NB4 (cell line): ENCODE data around the gene CUX1.

Source experiments
- DNase-seq: peaks from one replicate; pipeline ENCODE4 v3.0.0; 2010; ENCODE audit warnings: low read depth
- H3K4me3 ChIP-seq: one replicate; pipeline ENCODE4 v1.5.1; 2011; ENCODE audit warnings: mild to moderate bottlenecking, low read depth, low read length, moderate library complexity
- CTCF ChIP-seq: IDR thresholded peaks from one replicate; pipeline ENCODE4 v1.5.1; 2012; ENCODE audit warnings: low read depth, low read length
- MAX ChIP-seq: IDR thresholded peaks from 2 replicates; pipeline ENCODE4 v1.6.1; 2011; ENCODE audit warnings: low read depth, low read length
- MYC ChIP-seq: IDR thresholded peaks from 2 replicates; pipeline ENCODE4 v1.6.1; 2011; ENCODE audit warnings: low read depth, low read length
- POLR2A ChIP-seq: IDR thresholded peaks from 2 replicates; pipeline ENCODE4 v1.6.1; 2011; ENCODE audit warnings: mild to moderate bottlenecking; ENCODE audit not compliant: insufficient read length; ENCODE audit errors: extremely low read depth

The CUX1 gene

DNA sequence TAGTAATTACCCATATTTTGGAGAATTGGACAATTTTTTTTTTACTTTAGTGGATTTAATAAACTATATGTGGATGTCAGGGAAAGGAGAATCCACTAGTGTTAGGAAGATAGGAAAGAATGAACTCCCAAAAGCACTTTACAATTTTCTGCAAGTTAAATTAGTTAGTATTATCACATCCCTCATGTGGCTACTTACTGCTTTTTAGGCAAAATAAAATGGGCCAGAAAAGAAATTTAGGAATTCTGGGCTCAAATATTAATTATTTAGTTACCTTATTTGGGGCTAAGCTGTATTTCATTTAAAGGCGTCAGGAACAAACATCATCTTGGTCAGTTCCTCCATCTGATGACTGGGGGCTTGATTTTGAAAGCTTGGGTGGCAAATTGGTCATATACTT lies 4.8 kb upstream of the CUX1 start:
- TF ChIP-seq CTCF (no peak), POLR2A (no peak), MYC (no peak), MAX (no peak)
- DNase-seq = no peak
- H3K4me3 ChIP-seq = no peak overlapping the region

GRCh38 chr7:101813402-101814019 lies 3.9 kb upstream of the CUX1 start:
- DNase-seq = peak; percentile 64
- TF ChIP-seq POLR2A = no peak
- TF ChIP-seq CTCF = no peak
- no peak for TF ChIP-seq MAX
- TF ChIP-seq MYC = no peak
- H3K4me3 ChIP-seq = peak overlapping the region; percentile 30

DNA sequence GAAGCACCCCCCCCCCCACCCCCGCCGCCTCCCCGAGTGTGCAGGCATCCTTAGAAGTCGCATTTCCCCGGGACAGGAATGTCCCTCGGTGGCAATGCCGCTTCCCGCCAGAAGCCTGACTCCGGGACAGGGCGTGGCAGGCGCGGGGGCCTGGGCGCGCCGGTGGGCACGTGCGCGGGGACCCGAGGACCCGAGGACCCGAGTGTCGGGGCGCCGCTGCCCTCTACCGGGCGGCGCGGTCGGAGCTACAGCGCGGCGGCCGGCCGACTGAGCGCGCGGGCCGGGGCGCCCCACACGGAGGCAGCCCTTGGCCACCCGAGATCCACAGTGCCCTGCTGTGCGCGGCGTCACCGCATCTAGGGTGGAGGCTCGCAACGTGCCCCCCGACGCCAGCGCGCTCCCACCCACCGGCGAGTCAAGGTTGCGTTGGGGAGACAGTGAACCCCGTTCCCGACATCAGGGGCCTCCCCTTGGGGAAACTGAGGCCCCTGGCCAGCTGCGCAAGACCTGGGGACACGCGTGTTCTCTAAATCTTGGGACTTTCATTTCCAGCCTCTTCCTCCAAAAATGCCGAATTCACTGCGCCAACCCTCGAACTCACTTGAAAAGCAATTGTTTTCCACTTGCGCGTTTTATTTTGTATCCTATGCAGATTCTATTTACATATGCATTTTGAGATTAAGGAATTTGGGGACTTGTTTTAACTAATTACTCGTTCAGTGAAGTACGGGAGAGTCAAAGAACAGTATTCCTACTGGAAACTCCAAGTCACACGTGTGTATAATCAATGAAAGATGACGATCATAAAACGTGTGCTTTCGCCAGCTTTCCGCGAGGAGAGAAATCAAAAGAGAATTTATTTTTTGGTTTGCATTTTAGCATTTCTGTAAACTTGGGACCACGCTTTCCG lies 3.1 kb upstream of the CUX1 start:
- DNase-seq = peak; percentile 89
- H3K4me3 ChIP-seq = peak overlapping the region; percentile 48
- TF ChIP-seq MYC (peak; percentile 96), POLR2A (peak; percentile 30), CTCF (peak; percentile 16), MAX (peak; percentile 95)

GRCh38 chr7:101814991-101815825 lies 2.2 kb upstream of the CUX1 start:
- TF ChIP-seq MYC (peak; percentile 42), POLR2A (no peak), MAX (0 out of 2 replicates have a peak, but pooled peaks have one; percentile 4), CTCF (peak; percentile 27)
- peak; percentile 78 for DNase-seq
- peak overlapping the region; percentile 48 for H3K4me3 ChIP-seq

DNA sequence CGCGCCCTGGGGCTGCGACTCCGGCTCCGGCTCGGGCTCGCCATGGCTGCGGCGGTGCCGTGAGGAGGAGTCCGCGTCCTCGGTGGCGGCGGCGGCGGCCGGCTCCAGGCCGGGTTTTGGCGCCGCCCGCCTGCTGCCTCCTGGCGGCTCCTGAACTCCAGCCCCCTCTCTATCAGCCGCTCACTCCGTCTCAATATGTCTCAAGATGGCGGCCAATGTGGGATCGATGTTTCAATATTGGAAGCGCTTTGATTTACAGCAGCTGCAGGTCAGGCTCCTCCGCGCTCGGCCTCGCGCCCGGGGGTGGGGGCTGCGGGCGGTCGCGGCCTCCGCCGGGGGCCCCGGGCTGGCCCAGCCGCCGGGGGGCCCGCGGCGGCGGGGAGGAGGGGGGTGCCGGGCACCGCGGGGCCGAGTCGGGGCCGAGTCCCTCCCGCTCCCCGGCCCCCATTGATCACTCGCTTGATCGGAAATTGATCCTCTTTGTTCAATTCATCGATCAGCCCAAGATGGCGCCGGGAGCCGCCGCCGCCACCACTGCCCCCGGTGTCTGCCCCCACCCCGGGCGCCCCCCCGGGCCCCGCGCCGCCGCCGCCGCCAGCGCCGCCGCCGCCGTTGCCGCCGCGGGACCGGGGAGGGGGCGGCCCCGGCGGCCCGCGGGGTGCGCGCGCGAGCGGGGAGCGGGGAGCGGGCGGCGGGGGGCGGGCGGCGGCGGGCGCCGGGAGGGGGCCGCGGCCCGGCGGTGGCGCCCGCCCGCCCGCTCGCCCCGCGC lies 1.4 kb upstream of the CUX1 start:
- peak; percentile 33 for TF ChIP-seq POLR2A
- no peak for TF ChIP-seq MAX
- TF ChIP-seq MYC = peak; percentile 46; the same call in 1 of the 2 replicates
- peak; percentile 21 for TF ChIP-seq CTCF
- DNase-seq = peak; percentile 94
- peak overlapping the region; percentile 61 for H3K4me3 ChIP-seq
